ENCODE results near the gene ADGRF3. TPM values are rescaled to one million over a fixed set of nuclear protein-coding genes. Genes with fewer than 3 reads are reported as not detected.

ADGRF3 gene
- total and polyA plus RNA-seq, 2 of the 8 experiments (the other 6 are each of a cell fraction or from before 2014, with no cell fraction given), result 0.54 to 0.69 TPM

DNA sequence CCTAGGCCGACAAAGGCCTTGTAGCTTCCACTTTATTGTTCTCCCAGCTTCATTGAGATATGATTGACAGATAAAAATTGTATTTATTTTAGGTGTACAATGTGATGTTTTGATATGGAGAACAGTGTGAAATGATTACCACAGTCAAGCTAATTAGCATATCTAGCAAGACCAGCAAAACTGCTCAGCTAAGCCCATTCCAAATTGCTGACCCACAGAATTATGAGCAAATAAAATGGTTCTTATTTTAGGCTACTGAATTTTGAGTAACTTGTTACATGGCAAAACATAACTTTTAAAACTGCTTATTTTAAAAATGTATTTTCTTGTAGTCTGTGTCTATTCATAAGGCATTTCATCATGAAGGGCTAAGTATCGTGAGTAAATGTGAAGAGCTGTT lies 9.3 kb downstream of the ADGRF3 start:
- POLR2A ChIA-PET (ENCODE audit: partially characterized antibody), result interaction anchor here (0.9 kb wide), 1 partner anchor 37 kb away, joined by 4 read pairs; no protein-coding TSS in a partner anchor
- peaks cover 0 to 2% (median 0%) of the 10 kb centered on the region in 4 experiments; a peak in 2 of 7 replicates for H3K4me1 ChIP-seq (replicated peaks in 1 of 4; ENCODE audit: control insufficient read depth in 3 of 4, insufficient read depth in 4 of 4, low read length in 3 of 4)
- peaks cover 2% of the 10 kb centered on the region; the same call in 1 of the 2 replicates for H3K23me2 ChIP-seq (ENCODE audit: low read depth, low read length)
- H3K27ac ChIP-seq (ENCODE audit: low read depth, low read length), result no peak overlapping the region
- TF ChIP-seq SIN3A (conservative IDR thresholded peaks at IDR 0.05 in 1 of 2, IDR thresholded peaks at IDR 0.05 in 1 of 2; ENCODE audit: low read depth in 1 of 2, low read length in 2 of 2) (no peak), BRCA1 (IDR thresholded peaks at IDR 0.05; ENCODE audit: low read depth, low read length) (no peak), NRF1 (IDR thresholded peaks at IDR 0.05; ENCODE audit: low read depth, low read length) (no peak), CREB1 (IDR thresholded peaks at IDR 0.05) (no peak), RFX5 (IDR thresholded peaks at IDR 0.05; ENCODE audit: borderline replicate concordance, low read depth, low read length) (no peak), KDM4A (IDR thresholded peaks at IDR 0.05; ENCODE audit: low read depth, low read length, severe bottlenecking) (no peak), BCL11A (IDR thresholded peaks at IDR 0.05; ENCODE audit: low read depth in 2 of 2, low read length in 2 of 2) (no peak), TBP (IDR thresholded peaks at IDR 0.05; ENCODE audit: low read depth, low read length) (no peak), CBX5 (IDR thresholded peaks at IDR 0.05; ENCODE audit: low read depth, low read length) (no peak)
- TF ChIP-seq, protein P1, sequence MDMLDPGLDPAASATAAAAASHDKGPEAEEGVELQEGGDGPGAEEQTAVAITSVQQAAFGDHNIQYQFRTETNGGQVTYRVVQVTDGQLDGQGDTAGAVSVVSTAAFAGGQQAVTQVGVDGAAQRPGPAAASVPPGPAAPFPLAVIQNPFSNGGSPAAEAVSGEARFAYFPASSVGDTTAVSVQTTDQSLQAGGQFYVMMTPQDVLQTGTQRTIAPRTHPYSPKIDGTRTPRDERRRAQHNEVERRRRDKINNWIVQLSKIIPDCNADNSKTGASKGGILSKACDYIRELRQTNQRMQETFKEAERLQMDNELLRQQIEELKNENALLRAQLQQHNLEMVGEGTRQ (IDR thresholded peaks at IDR 0.05; ENCODE audit: low read length), result no peak
- TF ChIP-seq, protein P2, sequence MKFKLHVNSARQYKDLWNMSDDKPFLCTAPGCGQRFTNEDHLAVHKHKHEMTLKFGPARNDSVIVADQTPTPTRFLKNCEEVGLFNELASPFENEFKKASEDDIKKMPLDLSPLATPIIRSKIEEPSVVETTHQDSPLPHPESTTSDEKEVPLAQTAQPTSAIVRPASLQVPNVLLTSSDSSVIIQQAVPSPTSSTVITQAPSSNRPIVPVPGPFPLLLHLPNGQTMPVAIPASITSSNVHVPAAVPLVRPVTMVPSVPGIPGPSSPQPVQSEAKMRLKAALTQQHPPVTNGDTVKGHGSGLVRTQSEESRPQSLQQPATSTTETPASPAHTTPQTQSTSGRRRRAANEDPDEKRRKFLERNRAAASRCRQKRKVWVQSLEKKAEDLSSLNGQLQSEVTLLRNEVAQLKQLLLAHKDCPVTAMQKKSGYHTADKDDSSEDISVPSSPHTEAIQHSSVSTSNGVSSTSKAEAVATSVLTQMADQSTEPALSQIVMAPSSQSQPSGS (IDR thresholded peaks at IDR 0.05; ENCODE audit: low read length), result no peak
- no peaks in the 10 kb centered on the region for H3K36me3 ChIP-seq (ENCODE audit: control insufficient read depth in 2 of 4, insufficient read depth in 4 of 4, low read length in 3 of 4)
- no peaks in the 10 kb centered on the region for H3K27me3 ChIP-seq (replicated peaks in 1 of 4; ENCODE audit: control insufficient read depth in 3 of 4, extremely low read depth in 1 of 4, insufficient read depth in 3 of 4, low read length in 3 of 4)
- no peaks in the 10 kb centered on the region for H4K20me1 ChIP-seq (replicated peaks in 1 of 2; ENCODE audit: control insufficient read depth in 1 of 2, insufficient read depth in 2 of 2, low read length in 2 of 2)
- 88% methylated on average over 2 of the region's 2 CpGs; no CpG with 5 or more reads in 1 of the 2 experiments for WGBS, 2 experiments (ENCODE audit: extremely low coverage in 1 of 2, insufficient coverage in 1 of 2, insufficient read length in 1 of 2, insufficient replicate concordance in 2 of 2, low coverage in 1 of 2, low lambda C conversion rate in 2 of 2, missing lambda C conversion rate in 1 of 2)
- CTCF ChIA-PET (ENCODE audit: partially characterized antibody), result interaction anchor here (1.3 to 1.5 kb wide), 2 partner anchors 21 to 132 kb away, joined by 4 read pairs; no protein-coding TSS in a partner anchor
- no peak overlapping the region for H4K5ac ChIP-seq (ENCODE audit: insufficient read length, low read depth, low read length)
- no peak overlapping the region for H2AFZ ChIP-seq (ENCODE audit: low read length)
- H3K9ac ChIP-seq (replicated peaks in 1 of 4; ENCODE audit: extremely low read depth in 1 of 4, low read depth in 3 of 4, low read length in 3 of 4), result no peak overlapping the region
- H2BK20ac ChIP-seq (ENCODE audit: low read length), result no peak overlapping the region
- FAIRE-seq, result no peak
- H2BK5ac ChIP-seq (ENCODE audit: low read depth, low read length), result no peak overlapping the region
- no peak for DNase-seq (ENCODE audit: low read depth in 1 of 2, low spot score in 2 of 2)
- H4K91ac ChIP-seq (replicated peaks; ENCODE audit: insufficient read length, low read length), result no peak overlapping the region
- no peak overlapping the region for H3K56ac ChIP-seq (replicated peaks; ENCODE audit: insufficient read length, low read depth, low read length)
- no peak overlapping the region for H3K4me3 ChIP-seq (ENCODE audit: extremely low read depth in 1 of 4, insufficient read depth in 2 of 4, low read depth in 3 of 4, low read length in 4 of 4)
- H3K23ac ChIP-seq (ENCODE audit: insufficient read length), result no peak overlapping the region
- no peaks in the 10 kb centered on the region for H3K79me2 ChIP-seq (ENCODE audit: control insufficient read depth in 1 of 2, insufficient read depth in 2 of 2, low read length in 2 of 2)
- H3K9me3 ChIP-seq (ENCODE audit: insufficient read depth in 2 of 2, low read depth in 1 of 2, low read length in 1 of 2), result no peaks in the 10 kb centered on the region
- no peak overlapping the region for H3K18ac ChIP-seq (ENCODE audit: extremely low read depth, low read length)
- H3K14ac ChIP-seq (ENCODE audit: insufficient read length), result no peak overlapping the region
- H2AK5ac ChIP-seq (ENCODE audit: low read depth, low read length), result no peak overlapping the region
- H3K4ac ChIP-seq (replicated peaks; ENCODE audit: insufficient read length, low read depth, low read length), result no peak overlapping the region
- H3K4me2 ChIP-seq (ENCODE audit: insufficient read depth in 1 of 2, low read depth in 2 of 2, low read length in 2 of 2), result no peak overlapping the region
- no peak overlapping the region for H2BK15ac ChIP-seq (ENCODE audit: low read length)
- H2BK120ac ChIP-seq (replicated peaks; ENCODE audit: low read depth, low read length), result no peak overlapping the region
- H2BK12ac ChIP-seq (ENCODE audit: low read depth, low read length), result no peak overlapping the region
- no peaks in the 10 kb centered on the region for H3K79me1 ChIP-seq (ENCODE audit: low read depth, low read length)
- H4K8ac ChIP-seq (ENCODE audit: extremely low read depth, insufficient read depth, low read length), result no peak overlapping the region
